H1 (cell line): Measurements from ENCODE around the gene CHST11. TPM values are rescaled to one million over a fixed set of nuclear protein-coding genes. Genes with fewer than 3 reads are reported as not detected.

Experiments used
- CTCF ChIA-PET: fragments of 300-600 bp; sonication (Branson Sonifier 250); formaldehyde crosslinking; loops from one replicate; lab custom pipeline; 2021; ENCODE audit not compliant: partially characterized antibody; lab: Charles Lee
- POLR2A ChIA-PET: fragments of 300-600 bp; sonication (Branson Sonifier 250); formaldehyde crosslinking; loops from one replicate; lab custom pipeline; 2021; ENCODE audit warnings: inconsistent platforms; ENCODE audit not compliant: partially characterized antibody; lab: Charles Lee
- DNase-seq, 2 experiments: peaks; one replicate each; pipeline versions ENCODE4 v3.0.0 to v3.0.0-alpha.2; 2010 to 2022; ENCODE audit warnings: low spot score in 2 of 2, low read depth in 1 of 2, mixed read lengths in 1 of 2
- FAIRE-seq: peaks from 2 replicates; lab custom pipeline; 2011; peaks lifted over from hg19 to GRCh38; lab: Jason Lieb, UNC
- H2AFZ ChIP-seq: 2 replicates; pipeline ENCODE4 v1.8.1; 2012; ENCODE audit warnings: low read length, inconsistent platforms
- H2AK5ac ChIP-seq: 2 replicates; pipeline ENCODE4 v1.6.1; 2013; ENCODE audit warnings: low read depth, low read length
- H2BK120ac ChIP-seq: replicated peaks from 2 replicates; pipeline ENCODE3; 2013; ENCODE audit warnings: low read depth, low read length, inconsistent platforms
- H2BK12ac ChIP-seq: 2 replicates; pipeline ENCODE4 v1.6.1; 2013; ENCODE audit warnings: low read depth, low read length
- H2BK15ac ChIP-seq: 2 replicates; pipeline ENCODE4 v1.6.1; 2013; ENCODE audit warnings: low read length
- H2BK20ac ChIP-seq: 2 replicates; pipeline ENCODE4 v1.6.1; 2013; ENCODE audit warnings: low read length
- H2BK5ac ChIP-seq: 2 replicates; pipeline ENCODE4 v1.6.1; 2013; ENCODE audit warnings: low read depth, low read length
- H3K14ac ChIP-seq: 2 replicates; pipeline ENCODE4 v1.6.1; 2013; ENCODE audit warnings: inconsistent platforms; ENCODE audit not compliant: insufficient read length
- H3K18ac ChIP-seq: 2 replicates; pipeline ENCODE4 v1.6.1; 2013; ENCODE audit warnings: low read length; ENCODE audit errors: extremely low read depth
- H3K23ac ChIP-seq: 2 replicates; pipeline ENCODE4 v1.6.1; 2013; ENCODE audit warnings: inconsistent platforms; ENCODE audit not compliant: insufficient read length
- H3K23me2 ChIP-seq: 2 replicates; pipeline ENCODE4 v1.6.1; 2013; ENCODE audit warnings: low read depth, low read length
- H3K27ac ChIP-seq: 2 replicates; pipeline ENCODE4 v1.6.1; 2011; ENCODE audit warnings: low read depth, low read length, inconsistent platforms
- H3K27me3 ChIP-seq, 4 experiments: replicated peaks in 1 of 4; 1 replicate in 1 of 4; 2 replicates in 3 of 4; pipeline versions ENCODE4 v1.6.1 to v1.8.1; 2011 to 2013; ENCODE audit warnings: low read length in 3 of 4, mild to moderate bottlenecking in 3 of 4, inconsistent platforms in 2 of 4, mixed read lengths in 2 of 4, moderate library complexity in 1 of 4; ENCODE audit not compliant: control insufficient read depth in 3 of 4, insufficient read depth in 3 of 4; ENCODE audit errors: extremely low read depth in 1 of 4
- H3K36me3 ChIP-seq, 4 experiments: 2 replicates each; pipeline versions ENCODE4 v1.6.1 to v1.8.1; 2011 to 2013; ENCODE audit warnings: mild to moderate bottlenecking in 4 of 4, low read length in 3 of 4, moderate library complexity in 2 of 4, control low read depth in 1 of 4, inconsistent platforms in 1 of 4; ENCODE audit not compliant: insufficient read depth in 4 of 4, control insufficient read depth in 2 of 4
- H3K4ac ChIP-seq: replicated peaks from 2 replicates; pipeline ENCODE3; 2013; ENCODE audit warnings: low read length, low read depth, mixed read lengths, inconsistent platforms; ENCODE audit not compliant: insufficient read length
- H3K4me1 ChIP-seq, 4 experiments: replicated peaks in 1 of 4; 1 replicate in 1 of 4; 2 replicates in 3 of 4; pipeline versions ENCODE4 v1.6.1 to v1.8.1; 2011 to 2013; ENCODE audit warnings: low read length in 3 of 4, inconsistent platforms in 2 of 4, mixed read lengths in 1 of 4; ENCODE audit not compliant: insufficient read depth in 4 of 4, control insufficient read depth in 3 of 4
- H3K4me2 ChIP-seq, 2 experiments: 2 replicates each; pipeline versions ENCODE4 v1.6.1 to v1.8.1; 2011 to 2013; ENCODE audit warnings: low read depth in 2 of 2, low read length in 2 of 2, control low read depth in 1 of 2, inconsistent platforms in 1 of 2, mild to moderate bottlenecking in 1 of 2; ENCODE audit not compliant: insufficient read depth in 1 of 2
- H3K4me3 ChIP-seq, 4 experiments: fragments of 200-600, 300-600 bp in 1 of 4; sonication (generic), shearing (Covaris generic), sonication (Bioruptor Twin) in 1 of 4; 2 replicates each; pipeline versions ENCODE4 v1.5.1 to v1.8.1; 2011 to 2016; ENCODE audit warnings: low read length in 4 of 4, low read depth in 3 of 4, control low read depth in 2 of 4, inconsistent platforms in 2 of 4, mild to moderate bottlenecking in 2 of 4, mixed read lengths in 1 of 4, moderate library complexity in 1 of 4; ENCODE audit not compliant: insufficient read depth in 2 of 4; ENCODE audit errors: extremely low read depth in 1 of 4
- H3K56ac ChIP-seq: replicated peaks from 2 replicates; pipeline ENCODE3; 2013; ENCODE audit warnings: low read depth, mild to moderate bottlenecking, mixed read lengths, low read length, inconsistent platforms; ENCODE audit not compliant: insufficient read length
- H3K79me1 ChIP-seq: 2 replicates; pipeline ENCODE4 v1.6.1; 2013; ENCODE audit warnings: low read depth, low read length, control low read depth
- H3K79me2 ChIP-seq, 2 experiments: 2 replicates each; pipeline versions ENCODE4 v1.6.1 to v1.8.1; 2012 to 2013; ENCODE audit warnings: low read length in 2 of 2, mild to moderate bottlenecking in 2 of 2, inconsistent platforms in 1 of 2; ENCODE audit not compliant: insufficient read depth in 2 of 2, control insufficient read depth in 1 of 2
- H3K9ac ChIP-seq, 4 experiments: replicated peaks in 1 of 4; 1 replicate in 1 of 4; 2 replicates in 3 of 4; pipeline versions ENCODE4 v1.6.1 to v1.8.1; 2011 to 2013; ENCODE audit warnings: low read depth in 3 of 4, low read length in 3 of 4, control low read depth in 2 of 4, mild to moderate bottlenecking in 2 of 4, moderate library complexity in 2 of 4, inconsistent platforms in 1 of 4; ENCODE audit errors: extremely low read depth in 1 of 4
- H3K9me3 ChIP-seq, 2 experiments: 2 replicates each; pipeline versions ENCODE4 v1.6.1 to v1.8.1; 2012 to 2013; ENCODE audit warnings: mild to moderate bottlenecking in 2 of 2, moderate library complexity in 2 of 2, control low read depth in 1 of 2, inconsistent platforms in 1 of 2, low read depth in 1 of 2, low read length in 1 of 2, mixed read lengths in 1 of 2; ENCODE audit not compliant: insufficient read depth in 2 of 2
- H4K20me1 ChIP-seq, 2 experiments: replicated peaks in 1 of 2; 2 replicates each; pipeline versions ENCODE3 to v1.8.1; 2011 to 2013; ENCODE audit warnings: inconsistent platforms in 2 of 2, low read length in 2 of 2, mild to moderate bottlenecking in 1 of 2; ENCODE audit not compliant: insufficient read depth in 2 of 2, control insufficient read depth in 1 of 2
- H4K5ac ChIP-seq: 2 replicates; pipeline ENCODE4 v1.6.1; 2013; ENCODE audit warnings: low read length, low read depth, mixed read lengths, inconsistent platforms; ENCODE audit not compliant: insufficient read length
- H4K8ac ChIP-seq: 2 replicates; pipeline ENCODE4 v1.8.0; 2013; ENCODE audit warnings: mild to moderate bottlenecking, moderate library complexity, low read length, inconsistent platforms; ENCODE audit not compliant: insufficient read depth; ENCODE audit errors: extremely low read depth
- H4K91ac ChIP-seq: replicated peaks from 2 replicates; pipeline ENCODE3; 2013; ENCODE audit warnings: low read length, mixed read lengths, inconsistent platforms; ENCODE audit not compliant: insufficient read length
- BACH1 ChIP-seq: IDR thresholded peaks from 2 replicates; pipeline ENCODE4 v1.6.1; 2012; ENCODE audit warnings: low read length, improper control_type of control experiment
- CBX5 ChIP-seq: fragments of 300-800, 300-1000 bp; sonication (generic); IDR thresholded peaks from 2 replicates; pipeline ENCODE4 v1.7.1; 2016; ENCODE audit warnings: antibody characterized with exemption, low read length, low read depth
- CBX8 ChIP-seq: fragments of 300-800, 300-1000 bp; sonication (generic); IDR thresholded peaks from 2 replicates; pipeline ENCODE4 v1.7.1; 2016; ENCODE audit warnings: low read depth, low read length, borderline replicate concordance
- CHD2 ChIP-seq: IDR thresholded peaks from 2 replicates; pipeline ENCODE4 v1.6.1; 2012; ENCODE audit warnings: low read length, improper control_type of control experiment
- CREB1 ChIP-seq: IDR thresholded peaks from 2 replicates; pipeline ENCODE4 v1.6.1; 2012; ENCODE audit warnings: inconsistent platforms
- FOSL1 ChIP-seq: IDR thresholded peaks from 2 replicates; pipeline ENCODE4 v1.6.1; 2011; ENCODE audit warnings: mild to moderate bottlenecking, low read depth, low read length, moderate library complexity; ENCODE audit not compliant: insufficient read depth
- GABPA ChIP-seq: IDR thresholded peaks from 2 replicates; pipeline ENCODE4 v1.6.1; 2011; ENCODE audit warnings: mild to moderate bottlenecking, low read length, moderate library complexity, borderline replicate concordance; ENCODE audit not compliant: insufficient read depth
- PHF8 ChIP-seq: fragments of 200-600 bp; sonication (generic); conservative IDR thresholded peaks from 2 replicates; pipeline ENCODE4 v1.7.1; 2012; ENCODE audit warnings: low read depth, mild to moderate bottlenecking, inconsistent platforms, low read length, moderate library complexity
- SAP30 ChIP-seq: fragments of 300-600 bp; sonication (generic); IDR thresholded peaks from 2 replicates; pipeline ENCODE4 v1.7.1; 2012; ENCODE audit warnings: low read length, moderate library complexity, mild to moderate bottlenecking, inconsistent platforms; ENCODE audit not compliant: insufficient read depth, insufficient replicate concordance
- SIX5 ChIP-seq: IDR thresholded peaks from 2 replicates; pipeline ENCODE4 v1.6.1; 2011; ENCODE audit warnings: mild to moderate bottlenecking, low read depth, low read length
- SP1 ChIP-seq: IDR thresholded peaks from 2 replicates; pipeline ENCODE4 v1.6.1; 2011; ENCODE audit warnings: low read depth, low read length
- SP4 ChIP-seq: IDR thresholded peaks from 2 replicates; pipeline ENCODE4 v1.6.1; 2012; ENCODE audit warnings: low read length, inconsistent platforms
- TEAD4 ChIP-seq: IDR thresholded peaks from 2 replicates; pipeline ENCODE4 v1.6.1; 2012; ENCODE audit warnings: low read depth, low read length, inconsistent platforms, mixed read lengths
- YY1 ChIP-seq: IDR thresholded peaks from 2 replicates; pipeline ENCODE4 v1.6.1; 2011; ENCODE audit warnings: low read depth, mild to moderate bottlenecking, low read length
- WGBS, 2 experiments: shearing (Covaris generic) in 1 of 2; methylation state at CpG; one replicate each; pipeline versions ENCODE4 v1.1.6 to v1.1.7; 2013 to 2015; ENCODE audit warnings: low lambda C conversion rate in 2 of 2, mixed read lengths in 2 of 2, inconsistent platforms in 1 of 2, low coverage in 1 of 2, missing lambda C conversion rate in 1 of 2; ENCODE audit not compliant: insufficient replicate concordance in 2 of 2, insufficient coverage in 1 of 2, insufficient read length in 1 of 2; ENCODE audit errors: extremely low coverage in 1 of 2, missing lambda C conversion rate in 1 of 2; 5-methylcytosine and 5-hydroxymethylcytosine counted together
- polyA plus RNA-seq, 7 experiments: library from polyadenylated mRNA; depleted of rRNA in 3 of 7; stranded (reverse) in 5 of 7; unstranded in 2 of 7; fragments of >200 nt in 5 of 7; fragments of 200-250 nt in 2 of 7; gene quantifications; 1 replicate in 5 of 7; 2 replicates in 1 of 7; 4 replicates in 1 of 7; pipeline versions ENCODE4 v1.2.1 to v1.2.3, GENCODE V29; 2011 to 2013; ENCODE audit warnings: missing spikeins in 2 of 7, mixed read lengths in 2 of 7
- total RNA-seq: library from RNA; stranded (reverse); fragmentation: NEBNext Ultra II Directional; extraction: Animal tissue kit (Norgen Biotek cat#: 25700); gene quantifications from 2 replicates; pipeline ENCODE4 v1.2.1, GENCODE V29; 2021
- TF ChIP-seq, protein P1 (sequence below): IDR thresholded peaks from 2 replicates; pipeline ENCODE4 v1.6.1; 2011; ENCODE audit warnings: low read depth, mild to moderate bottlenecking, low read length; ENCODE audit not compliant: insufficient read depth

The CHST11 gene
- total and polyA plus RNA-seq, 2 of the 8 experiments (the other 6 are each of a cell fraction or from before 2014, with no cell fraction given), result 14.4 to 20.8 TPM

DNA sequence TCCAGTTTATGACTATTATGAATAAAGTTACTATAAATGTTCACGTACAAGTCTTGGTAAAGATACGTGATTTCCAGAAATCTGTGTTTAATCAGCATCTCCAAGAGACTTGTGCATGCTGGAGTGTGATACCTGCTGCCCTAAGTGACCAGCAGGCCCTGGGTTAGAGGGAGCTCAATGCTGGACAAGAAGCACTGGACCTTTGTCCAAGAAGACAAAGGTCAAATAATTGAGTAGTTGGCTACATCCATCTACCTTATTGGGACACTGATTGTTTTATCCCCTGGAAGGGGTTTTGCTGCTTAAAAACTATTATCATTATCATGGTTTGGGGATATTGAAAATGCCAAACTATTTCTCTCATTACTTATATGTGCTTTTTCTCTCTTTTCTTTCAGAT lies 37.0 kb upstream of the CHST11 start:
- H2AK5ac ChIP-seq, result no peak overlapping the region
- no peaks in the 10 kb centered on the region for H3K23me2 ChIP-seq
- CTCF ChIA-PET, result interaction anchor here (0.6 to 1.0 kb wide), 3 partner anchors 13 to 38 kb away, joined by 3 read pairs; no protein-coding TSS in a partner anchor
- no peak overlapping the region for H2BK12ac ChIP-seq
- H3K27me3 ChIP-seq, result peaks cover 0 to 2% (median 0%) of the 10 kb centered on the region in 4 experiments; a peak in 3 of 7 replicates
- no peak overlapping the region for H3K14ac ChIP-seq
- H3K79me2 ChIP-seq, result no peaks in the 10 kb centered on the region
- no peak overlapping the region for H3K4ac ChIP-seq
- POLR2A ChIA-PET, result no interaction called here
- no peak overlapping the region for H3K4me3 ChIP-seq
- H3K23ac ChIP-seq, result no peak overlapping the region
- no peak for DNase-seq
- H3K18ac ChIP-seq, result no peak overlapping the region
- no peak overlapping the region for H2AFZ ChIP-seq
- no peaks in the 10 kb centered on the region for H3K79me1 ChIP-seq
- no peak overlapping the region for H4K5ac ChIP-seq
- WGBS, 2 experiments, result 97% methylated on average over 2 of the region's 2 CpGs; no CpG with 5 or more reads in 1 of the 2 experiments
- H3K9ac ChIP-seq, result no peak overlapping the region
- no peak for FAIRE-seq
- H4K20me1 ChIP-seq, result no peaks in the 10 kb centered on the region
- no peak overlapping the region for H3K56ac ChIP-seq
- H2BK15ac ChIP-seq, result no peak overlapping the region
- no peak overlapping the region for H3K27ac ChIP-seq
- no peak overlapping the region for H2BK5ac ChIP-seq
- H2BK20ac ChIP-seq, result no peak overlapping the region
- no peak overlapping the region for H4K91ac ChIP-seq
- H3K4me2 ChIP-seq, result no peak overlapping the region
- no peaks in the 10 kb centered on the region; a peak in 1 of 8 replicates for H3K36me3 ChIP-seq
- no peak overlapping the region for H2BK120ac ChIP-seq
- no peak overlapping the region for H4K8ac ChIP-seq
- peaks cover 2 to 6% of the 10 kb centered on the region in 2 experiments; a peak in 1 of 4 replicates for H3K9me3 ChIP-seq
- no peaks in the 10 kb centered on the region; a peak in 2 of 7 replicates for H3K4me1 ChIP-seq
- TF ChIP-seq, protein P1, sequence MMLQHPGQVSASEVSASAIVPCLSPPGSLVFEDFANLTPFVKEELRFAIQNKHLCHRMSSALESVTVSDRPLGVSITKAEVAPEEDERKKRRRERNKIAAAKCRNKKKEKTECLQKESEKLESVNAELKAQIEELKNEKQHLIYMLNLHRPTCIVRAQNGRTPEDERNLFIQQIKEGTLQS, result no peak
- TF ChIP-seq CREB1 (no peak), CHD2 (no peak), PHF8 (no peak), CBX5 (no peak), CBX8 (no peak), YY1 (no peak), SIX5 (no peak), GABPA (no peak), SP4 (no peak), FOSL1 (no peak), SP1 (no peak), BACH1 (no peak), TEAD4 (no peak), SAP30 (no peak)
